Neural progenitor cell (in vitro differentiated cells): ENCODE data around the gene PRDM11.

Source experiments
- CTCF ChIP-seq: fragments of 200-600 bp; sonication (generic); IDR thresholded peaks from 2 replicates; pipeline ENCODE4 v1.5.1; 2017; ENCODE audit warnings: antibody characterized with exemption, mild to moderate bottlenecking
- EZH2 ChIP-seq: fragments of 200-600 bp; sonication (generic); IDR thresholded peaks from 2 replicates; pipeline ENCODE4 v1.6.1; 2017; ENCODE audit warnings: antibody characterized with exemption, mild to moderate bottlenecking, moderate library complexity
- EZH2phosphoT487 ChIP-seq: fragments of 200-600 bp; sonication (generic); IDR thresholded peaks from 2 replicates; pipeline ENCODE4 v1.6.1; 2017; ENCODE audit warnings: antibody characterized with exemption

DNA sequence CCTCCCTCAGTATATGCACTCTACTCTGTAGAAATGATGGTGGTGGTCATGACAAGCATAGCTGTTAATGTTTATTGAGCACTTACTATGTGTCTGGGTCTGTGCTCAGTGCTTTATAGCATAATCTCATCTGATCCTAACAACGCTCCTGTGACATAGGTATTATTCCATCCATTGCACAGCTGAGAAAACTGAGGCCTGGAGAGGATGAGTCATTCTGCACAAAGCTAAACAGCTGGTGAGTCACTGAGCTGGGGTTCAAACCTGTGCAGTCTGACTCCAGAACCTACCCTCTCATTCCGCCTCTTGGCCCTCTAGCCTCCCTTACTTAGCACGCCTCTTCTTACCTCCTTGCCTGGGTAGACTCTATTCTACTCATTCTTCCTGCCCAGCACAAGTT is 41.7 kb downstream of the PRDM11 start:
- TF ChIP-seq CTCF: no peak
- TF ChIP-seq EZH2: no peak
- TF ChIP-seq EZH2phosphoT487: no peak
